22Rv1 (cell line): ENCODE results near the gene CTR9.

Source experiments
- ZFX ChIP-seq: fragments of 450-650 bp; IDR thresholded peaks from 2 replicates; pipeline ENCODE4 v1.6.1; 2017; ENCODE audit warnings: antibody characterized with exemption, borderline replicate concordance
- TF ChIP-seq, protein P1 (sequence below): fragments of 450-650 bp; IDR thresholded peaks from 2 replicates; pipeline ENCODE4 v1.5.1; 2017; ENCODE audit warnings: mild to moderate bottlenecking

DNA sequence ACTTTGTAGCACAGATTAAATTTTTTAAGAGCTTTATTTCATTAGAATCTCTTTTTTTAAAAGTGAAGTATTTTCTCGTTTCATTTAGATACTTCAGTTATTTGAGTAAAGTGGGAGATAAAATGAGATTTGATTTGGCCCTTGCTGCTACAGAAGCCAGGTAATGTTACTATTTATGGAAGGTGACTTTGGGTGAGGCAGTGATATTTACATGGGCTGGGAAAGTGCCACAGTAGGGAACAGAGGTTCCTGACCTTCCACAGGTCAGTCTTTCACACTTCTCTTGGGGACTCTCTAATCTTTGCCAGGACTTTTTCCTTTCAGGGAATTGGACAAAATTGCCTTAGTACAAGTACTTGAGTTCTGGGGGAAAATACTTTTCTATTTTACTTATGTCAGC, 20.4 kb downstream of the CTR9 start:
- TF ChIP-seq, protein P1, sequence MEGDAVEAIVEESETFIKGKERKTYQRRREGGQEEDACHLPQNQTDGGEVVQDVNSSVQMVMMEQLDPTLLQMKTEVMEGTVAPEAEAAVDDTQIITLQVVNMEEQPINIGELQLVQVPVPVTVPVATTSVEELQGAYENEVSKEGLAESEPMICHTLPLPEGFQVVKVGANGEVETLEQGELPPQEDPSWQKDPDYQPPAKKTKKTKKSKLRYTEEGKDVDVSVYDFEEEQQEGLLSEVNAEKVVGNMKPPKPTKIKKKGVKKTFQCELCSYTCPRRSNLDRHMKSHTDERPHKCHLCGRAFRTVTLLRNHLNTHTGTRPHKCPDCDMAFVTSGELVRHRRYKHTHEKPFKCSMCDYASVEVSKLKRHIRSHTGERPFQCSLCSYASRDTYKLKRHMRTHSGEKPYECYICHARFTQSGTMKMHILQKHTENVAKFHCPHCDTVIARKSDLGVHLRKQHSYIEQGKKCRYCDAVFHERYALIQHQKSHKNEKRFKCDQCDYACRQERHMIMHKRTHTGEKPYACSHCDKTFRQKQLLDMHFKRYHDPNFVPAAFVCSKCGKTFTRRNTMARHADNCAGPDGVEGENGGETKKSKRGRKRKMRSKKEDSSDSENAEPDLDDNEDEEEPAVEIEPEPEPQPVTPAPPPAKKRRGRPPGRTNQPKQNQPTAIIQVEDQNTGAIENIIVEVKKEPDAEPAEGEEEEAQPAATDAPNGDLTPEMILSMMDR = no peak
- no peak for TF ChIP-seq ZFX
